ENCODE measurements around the gene KRTAP10-4. TPM values are rescaled to one million over a fixed set of nuclear protein-coding genes. Genes with fewer than 3 reads are reported as not detected.

The KRTAP10-4 gene
- total RNA-seq, 2 experiments from 2014 or later, result not detected

- BruUV-seq (replicated peaks), result no TSS peak
Measured at GRCh38 chr21:44575307-44576024, 1.9 kb downstream of the KRTAP10-4 start.

GRCh38 chr21:44576025-44576420 lies 2.5 kb downstream of the KRTAP10-4 start:
- H3K9me3 ChIP-seq (ENCODE audit: low read length), result 0 out of 2 replicates have a peak, but pooled peaks cover 1% of the 10 kb centered on the region

More at GRCh38 chr21:44575307-44576024, 1.9 kb downstream of the KRTAP10-4 start:
- no peak overlapping the region for H2AFZ ChIP-seq (ENCODE audit: low read length)
- no peaks in the 10 kb centered on the region for H3K36me3 ChIP-seq (ENCODE audit: insufficient read depth, low read length)
- H3K4me3 ChIP-seq (ENCODE audit: low read depth, low read length, poor library complexity, severe bottlenecking), result no peak overlapping the region
- DNase-seq (ENCODE audit: low spot score), result no peak
- POLR2A ChIA-PET, result no interaction called here
- TF ChIP-seq EZH2phosphoT487 (IDR thresholded peaks at IDR 0.05; ENCODE audit: borderline replicate concordance, low read depth, low read length), result no peak
- TF ChIP-seq CTCF (conservative IDR thresholded peaks at IDR 0.05; ENCODE audit: low read length), result no peak
- H4K20me1 ChIP-seq (ENCODE audit: insufficient read depth, low read length), result no peaks in the 10 kb centered on the region
- intact Hi-C loops (cut with micrococcal nuclease; ENCODE audit: unreplicated experiment), result no loop called here
- H3K9me2 ChIP-seq (ENCODE audit: insufficient read depth, low read length), result no peaks in the 10 kb centered on the region
- no peaks in the 10 kb centered on the region for H3K79me2 ChIP-seq (ENCODE audit: insufficient read depth, low read depth, low read length)
- H3K4me1 ChIP-seq (ENCODE audit: insufficient read depth, low read length, poor library complexity, severe bottlenecking), result no peaks in the 10 kb centered on the region
- no peak overlapping the region for H3K4me2 ChIP-seq (ENCODE audit: low read length)
- H3K9me3 ChIP-seq (ENCODE audit: low read length), result no peaks in the 10 kb centered on the region
- CTCF ChIA-PET (ENCODE audit: unreplicated experiment), result no interaction called here
- H3K27ac ChIP-seq (ENCODE audit: low read depth, low read length, poor library complexity, severe bottlenecking), result no peak overlapping the region

More at GRCh38 chr21:44576025-44576420, 2.5 kb downstream of the KRTAP10-4 start:
- Histone ChIP-seq H2AFZ (ENCODE audit: low read length) (no peak overlapping the region), H3K4me1 (ENCODE audit: insufficient read depth, low read length, poor library complexity, severe bottlenecking) (no peaks in the 10 kb centered on the region), H3K9me2 (ENCODE audit: insufficient read depth, low read length) (no peaks in the 10 kb centered on the region), H3K79me2 (ENCODE audit: insufficient read depth, low read depth, low read length) (no peaks in the 10 kb centered on the region), H3K4me2 (ENCODE audit: low read length) (no peak overlapping the region), H3K36me3 (ENCODE audit: insufficient read depth, low read length) (no peaks in the 10 kb centered on the region), H4K20me1 (ENCODE audit: insufficient read depth, low read length) (no peaks in the 10 kb centered on the region), H3K27ac (ENCODE audit: low read depth, low read length, poor library complexity, severe bottlenecking) (no peak overlapping the region), H3K4me3 (ENCODE audit: low read depth, low read length, poor library complexity, severe bottlenecking) (no peak overlapping the region)
- ChIA-PET CTCF (ENCODE audit: unreplicated experiment) (no interaction called here), POLR2A (no interaction called here)
- no TSS peak for BruUV-seq (replicated peaks)
- TF ChIP-seq CTCF (conservative IDR thresholded peaks at IDR 0.05; ENCODE audit: low read length) (no peak), EZH2phosphoT487 (IDR thresholded peaks at IDR 0.05; ENCODE audit: borderline replicate concordance, low read depth, low read length) (no peak)
- DNase-seq (ENCODE audit: low spot score), result no peak
- intact Hi-C loops (cut with micrococcal nuclease; ENCODE audit: unreplicated experiment), result no loop called here

Measured in OCI-LY7 (cell line).